Right atrium auricular region (tissue), 2 donors: Measurements from ENCODE around the gene NOS1. TPM values are rescaled to one million over a fixed set of nuclear protein-coding genes. Genes with fewer than 3 reads are reported as not detected.
"Not testable (repeated sequence)": the region's sequence is repeated elsewhere in the genome, so short reads cannot be mapped to it uniquely, and the experiment has no call there.

Experiments
- DNase-seq: peaks from one replicate; pipeline ENCODE4 v3.0.0-alpha.2; 2019; ENCODE audit warnings: low spot score
- H3K27ac ChIP-seq, 2 donors: fragments of 200-600 bp; sonication (generic); 1 replicate in 1 of 2; 2 replicates in 1 of 2; pipeline ENCODE4 v1.5.1; 2016 to 2019
- H3K27me3 ChIP-seq, 2 donors: fragments of 200-600 bp; sonication (generic); one replicate each; pipeline versions ENCODE4 v1.5.1 to v1.6.0; 2017 to 2019
- H3K36me3 ChIP-seq: fragments of 200-600 bp; sonication (generic); one replicate; pipeline ENCODE4 v1.5.1; 2016
- H3K4me1 ChIP-seq, 2 donors: fragments of 200-600 bp; sonication (generic); one replicate each; pipeline versions ENCODE4 v1.5.1 to v1.6.0; 2017 to 2019
- H3K4me3 ChIP-seq, 2 donors: fragments of 200-600 bp; sonication (generic); 1 replicate in 1 of 2; 2 replicates in 1 of 2; pipeline ENCODE4 v1.5.1; 2017 to 2019; ENCODE audit warnings: mild to moderate bottlenecking in 1 of 2, moderate library complexity in 1 of 2
- H3K9me3 ChIP-seq, 2 donors: fragments of 200-600 bp; sonication (generic); one replicate each; pipeline ENCODE4 v1.5.1; 2019
- CTCF ChIP-seq, 2 donors: fragments of 200-600 bp; sonication (generic); IDR thresholded peaks; one replicate each; pipeline ENCODE4 v1.5.1; 2019; ENCODE audit warnings: antibody characterized with exemption in 2 of 2
- total RNA-seq, 2 donors: library from RNA; depleted of rRNA; stranded (reverse); fragments of >200 nt; gene quantifications; one replicate each; pipeline ENCODE4 v1.1.0, GENCODE V29; 2016

The NOS1 gene
- total RNA-seq, 2 donors from 2014 or later, result 0.04 to 0.67 TPM

- Histone ChIP-seq H3K27me3 (no peaks in the 10 kb centered on the region), H3K36me3 (no peaks in the 10 kb centered on the region), H3K27ac (no peak overlapping the region), H3K4me1 (peaks cover 0 to 5% of the 10 kb centered on the region in 2 donors), H3K4me3 (no peak overlapping the region), H3K9me3 (peaks cover 0 to 8% of the 10 kb centered on the region in 2 donors)
- no peak for TF ChIP-seq CTCF (IDR thresholded peaks at IDR 0.05)
- no peak for DNase-seq
These were observed 42.2 kb upstream of the NOS1 start for GRCh38 chr12:117403586-117404139.

GRCh38 chr12:117402363-117402762 lies 40.9 kb upstream of the NOS1 start:
- TF ChIP-seq CTCF (IDR thresholded peaks at IDR 0.05), result no peak
- H3K36me3 ChIP-seq, result no peaks in the 10 kb centered on the region
- DNase-seq, result no peak
- H3K4me3 ChIP-seq, result no peak overlapping the region
- peaks cover 0 to 8% of the 10 kb centered on the region in 2 donors for H3K9me3 ChIP-seq
- H3K4me1 ChIP-seq, result no peaks in the 10 kb centered on the region
- no peak overlapping the region for H3K27ac ChIP-seq
- H3K27me3 ChIP-seq, result no peaks in the 10 kb centered on the region

GRCh38 chr12:117400912-117401311 lies 39.5 kb upstream of the NOS1 start:
- DNase-seq, result no peak
- H3K4me1 ChIP-seq, result no peaks in the 10 kb centered on the region
- no peaks in the 10 kb centered on the region for H3K36me3 ChIP-seq
- H3K27me3 ChIP-seq, result no peaks in the 10 kb centered on the region
- H3K9me3 ChIP-seq, result peaks cover 0 to 8% of the 10 kb centered on the region in 2 donors
- H3K27ac ChIP-seq, result no peak overlapping the region
- TF ChIP-seq CTCF (IDR thresholded peaks at IDR 0.05), result no peak
- H3K4me3 ChIP-seq, result no peak overlapping the region

GRCh38 chr12:117398482-117398881 lies 37.1 kb upstream of the NOS1 start:
- H3K36me3 ChIP-seq, H3K27me3 ChIP-seq, DNase-seq, H3K9me3 ChIP-seq, H3K4me3 ChIP-seq, H3K4me1 ChIP-seq, H3K27ac ChIP-seq: not testable (repeated sequence)

GRCh38 chr12:117395766-117396165 lies 34.3 kb upstream of the NOS1 start:
- Histone ChIP-seq H3K4me3 (no peak overlapping the region), H3K27me3 (no peaks in the 10 kb centered on the region), H3K36me3 (no peaks in the 10 kb centered on the region), H3K9me3 (no peaks in the 10 kb centered on the region), H3K27ac (no peak overlapping the region), H3K4me1 (no peaks in the 10 kb centered on the region)
- no peak for DNase-seq
- TF ChIP-seq CTCF (IDR thresholded peaks at IDR 0.05), result no peak

- Histone ChIP-seq H3K4me3 (no peak overlapping the region), H3K9me3 (no peaks in the 10 kb centered on the region), H3K36me3 (no peaks in the 10 kb centered on the region), H3K4me1 (no peaks in the 10 kb centered on the region), H3K27ac (no peak overlapping the region), H3K27me3 (no peaks in the 10 kb centered on the region)
- no peak for TF ChIP-seq CTCF (IDR thresholded peaks at IDR 0.05)
- no peak for DNase-seq
These were observed 33.1 kb upstream of the NOS1 start for GRCh38 chr12:117394491-117394890.
